RPMI8226 (cell line): ENCODE measurements around the gene LUC7L.
"Not testable (repeated sequence)": the region's sequence is repeated elsewhere in the genome, so short reads cannot be mapped to it uniquely, and the experiment has no call there.

Source experiments
- DNase-seq: peaks from one replicate; pipeline ENCODE4 v3.0.0-alpha.2; 2015

Gene LUC7L

GRCh38 chr16:228151-228851 lies 948 bp downstream of the LUC7L start:
- peak; percentile 76 for DNase-seq

DNA sequence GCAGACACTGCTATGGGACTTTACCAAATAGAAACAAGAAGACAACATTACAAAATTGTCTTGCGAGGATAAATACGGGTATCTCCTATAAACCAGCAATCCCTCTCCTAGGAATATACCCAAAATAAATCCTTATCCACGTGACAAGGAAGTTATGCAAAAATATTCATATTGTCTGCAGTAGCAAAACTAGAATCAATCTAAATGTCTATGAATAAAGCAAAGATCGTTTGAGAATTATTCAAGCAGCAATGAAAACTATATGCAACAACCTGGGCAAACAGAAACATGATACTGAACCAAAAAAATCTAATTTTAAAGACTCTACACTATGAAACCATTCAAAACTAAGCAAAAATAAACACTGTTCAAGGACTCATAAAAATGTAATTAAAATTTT lies 9.2 kb downstream of the LUC7L start:
- no peak for DNase-seq

- DNase-seq, result no peak
Measured at GRCh38 chr16:212999-213398, 16.2 kb downstream of the LUC7L start.

GRCh38 chr16:211631-212180 lies 17.5 kb downstream of the LUC7L start:
- DNase-seq, result not testable (repeated sequence)

DNA sequence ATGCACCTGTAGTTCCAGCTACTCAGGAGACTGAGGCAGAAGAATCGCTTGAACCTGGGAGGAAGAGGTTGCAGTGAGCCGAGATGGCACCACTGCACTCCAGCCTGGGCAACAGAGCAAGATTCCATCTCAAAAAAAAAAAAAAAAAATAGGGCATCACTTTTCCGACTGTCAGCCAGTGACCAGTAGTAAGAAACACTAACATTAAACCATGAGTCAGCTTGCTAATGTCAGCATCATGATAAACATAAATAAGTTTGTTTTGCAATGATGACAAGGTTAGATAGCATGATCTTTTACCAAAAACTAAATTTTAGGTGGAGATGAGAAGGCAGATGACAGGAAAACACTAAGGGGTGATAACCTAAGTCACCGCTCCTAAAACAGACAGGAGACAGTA lies 19.9 kb downstream of the LUC7L start:
- DNase-seq, result not testable (repeated sequence)

DNA sequence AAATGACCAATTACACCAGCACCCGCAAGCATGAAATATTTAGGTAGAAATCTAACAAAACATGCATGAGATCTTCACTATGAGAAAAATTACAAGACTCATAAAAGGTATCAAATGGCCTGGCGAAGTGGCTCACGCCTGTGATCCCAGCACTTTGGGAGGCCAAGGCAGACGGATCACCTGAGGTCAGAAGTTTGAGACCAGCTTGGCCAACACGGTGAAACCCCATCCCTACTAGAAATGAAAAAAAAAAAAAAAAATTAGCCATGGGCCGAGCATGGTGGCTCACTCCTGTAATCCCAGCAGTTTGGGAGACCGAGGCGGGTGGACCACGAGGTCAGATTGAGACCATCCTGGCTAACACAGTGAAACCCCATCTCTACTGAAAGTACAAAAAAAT lies 25.2 kb downstream of the LUC7L start:
- not testable (repeated sequence) for DNase-seq

DNA sequence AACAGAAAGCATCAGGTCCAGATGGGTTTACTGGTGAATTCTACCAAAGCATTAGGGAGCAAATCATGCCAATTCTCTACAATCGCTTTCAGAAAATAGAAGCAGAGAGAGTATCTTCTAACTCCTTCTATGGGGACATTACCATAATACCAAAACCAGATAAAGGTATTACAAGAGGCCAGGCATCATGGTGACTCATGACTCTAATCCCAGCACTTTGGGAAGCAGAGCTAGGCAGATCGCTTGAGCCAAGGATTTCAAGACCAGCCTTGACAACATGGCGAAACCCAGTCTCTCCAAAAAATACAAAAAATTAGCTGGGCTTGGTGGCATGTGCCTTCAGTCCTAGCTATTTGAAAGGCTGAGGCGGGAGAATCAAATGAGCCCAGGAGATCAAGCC lies 26.0 kb downstream of the LUC7L start:
- no peak for DNase-seq

GRCh38 chr16:200388-200787 lies 28.9 kb downstream of the LUC7L start:
- no peak for DNase-seq

DNA sequence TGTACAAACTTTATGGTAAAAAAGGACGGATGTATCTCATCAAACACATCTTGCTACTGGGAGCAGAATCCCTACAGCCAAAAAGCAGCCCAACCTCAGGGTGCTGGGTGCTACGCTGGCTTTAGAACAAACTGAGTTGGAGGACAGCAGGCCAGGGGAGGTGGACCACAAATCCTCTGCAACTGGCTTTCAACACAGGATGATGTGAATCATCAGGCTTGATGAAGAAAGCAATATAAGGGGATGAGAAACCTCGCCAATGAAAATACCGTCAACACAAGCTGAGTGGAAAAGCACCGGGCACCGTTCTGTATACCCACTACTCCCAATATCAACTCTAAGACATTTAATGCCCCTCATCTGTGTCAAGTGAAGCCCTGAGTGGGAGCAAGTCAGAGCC lies 34.7 kb downstream of the LUC7L start:
- no peak for DNase-seq

DNA sequence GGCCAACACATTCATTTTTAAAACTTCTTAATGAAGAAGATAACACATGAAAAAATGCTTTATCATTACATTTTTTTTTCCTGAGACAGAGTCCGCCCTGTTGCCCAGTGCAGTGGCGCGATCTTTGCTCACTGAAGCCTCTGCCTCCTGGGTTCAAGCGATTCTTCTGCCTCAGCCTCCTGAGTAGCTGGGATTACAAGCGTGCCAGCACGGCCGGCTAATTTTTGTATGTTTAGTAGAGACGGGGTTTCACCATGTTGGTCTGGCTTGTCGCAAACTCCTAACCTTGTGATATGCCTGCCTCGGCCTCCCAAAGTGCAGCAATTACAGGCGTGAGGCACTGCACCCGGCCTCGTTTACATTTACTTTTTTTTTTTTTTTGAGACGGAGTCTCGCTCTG lies 35.8 kb downstream of the LUC7L start:
- DNase-seq, result no peak

DNA sequence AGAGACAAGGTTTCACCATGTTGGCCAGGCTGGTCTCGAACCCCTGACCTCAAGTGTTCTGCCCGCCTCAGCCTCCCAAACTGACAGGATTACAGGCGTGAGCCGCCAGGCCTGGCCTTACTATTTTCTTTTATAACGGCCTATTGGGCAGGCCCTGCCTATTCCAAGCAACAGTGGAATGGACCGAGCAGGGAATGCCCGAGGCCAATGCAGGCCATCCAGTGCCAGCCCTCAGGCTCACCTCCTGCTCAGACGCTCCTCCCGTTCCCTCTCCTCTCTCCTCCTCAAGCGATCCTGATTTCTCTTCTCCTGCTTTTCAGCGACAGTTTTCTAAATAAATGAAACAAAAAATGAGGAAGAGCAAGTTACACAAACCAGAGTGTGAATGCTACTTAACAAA lies 36.6 kb downstream of the LUC7L start:
- DNase-seq, result no peak

GRCh38 chr16:191831-192230 lies 37.4 kb downstream of the LUC7L start:
- DNase-seq, result no peak

DNA sequence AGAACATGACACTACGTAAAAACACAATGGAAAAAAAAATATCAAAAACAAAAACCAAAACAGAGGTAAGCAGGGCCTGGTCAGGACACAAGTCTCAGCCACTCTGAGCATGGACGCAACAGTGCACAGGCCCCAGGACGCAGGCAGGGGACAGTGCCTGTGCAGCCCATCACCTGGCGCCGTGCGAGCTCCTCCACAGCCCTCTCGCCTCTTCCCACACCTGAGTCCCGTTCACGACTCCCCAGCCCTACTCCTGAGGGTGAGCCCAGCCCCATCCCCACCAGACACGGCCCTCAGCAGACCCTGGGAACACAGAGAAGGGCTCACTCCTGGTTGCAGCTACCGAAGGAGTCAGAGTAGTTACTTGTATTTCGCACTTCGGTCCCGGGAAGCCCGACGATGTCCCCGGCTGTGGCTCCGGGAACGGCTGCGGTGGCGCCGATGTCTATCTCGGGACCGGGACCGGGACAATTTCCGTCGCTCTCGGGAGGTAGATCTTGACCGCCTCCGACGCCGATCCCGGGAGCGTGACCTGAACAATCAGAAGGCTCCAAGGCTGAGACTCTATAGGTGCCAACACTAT lies 39.6 kb downstream of the LUC7L start:
- DNase-seq, result no peak

DNA sequence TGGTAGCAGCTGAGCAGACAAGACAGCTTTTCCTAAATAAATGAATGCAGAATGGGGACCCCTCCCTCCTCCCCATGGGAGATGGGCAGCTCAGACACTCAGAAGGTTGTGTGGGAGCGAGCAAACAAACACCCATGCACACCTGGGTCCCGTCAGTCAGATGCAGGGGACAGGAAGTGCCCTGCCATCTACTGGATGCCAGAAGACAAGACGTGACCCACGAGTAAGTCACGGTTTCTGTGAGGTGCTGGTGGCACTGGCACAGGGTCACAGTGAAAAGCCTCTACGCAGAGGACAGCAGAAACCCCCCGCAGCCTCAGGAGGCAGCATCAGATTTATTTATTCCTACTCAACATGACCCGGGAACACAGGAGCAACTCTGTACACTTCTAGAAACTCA lies 40.6 kb downstream of the LUC7L start:
- DNase-seq, result peak; percentile 40

- no peak for DNase-seq
Measured at GRCh38 chr16:187330-187729, 41.9 kb downstream of the LUC7L start.

- DNase-seq, result no peak
Measured at GRCh38 chr16:185691-186090, 43.6 kb downstream of the LUC7L start.

DNA sequence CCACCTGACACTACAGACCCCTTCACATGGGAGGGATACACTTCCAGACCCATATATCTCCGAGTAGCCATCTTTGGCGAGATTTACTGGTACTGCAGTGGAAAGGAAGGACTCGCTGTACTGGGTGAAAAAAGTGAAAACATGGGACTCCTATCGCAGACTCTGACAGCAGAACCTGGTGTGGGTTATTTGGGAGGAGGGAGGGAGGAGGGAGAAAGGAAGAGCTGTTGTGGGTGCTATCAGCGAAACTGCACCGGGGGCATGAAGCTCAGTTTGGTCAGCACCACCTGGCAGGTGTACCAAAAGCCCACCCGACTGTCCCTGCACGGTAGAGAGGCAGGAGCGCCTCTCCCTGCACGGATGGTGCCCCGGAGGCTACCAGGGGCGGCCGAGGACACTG lies 44.0 kb downstream of the LUC7L start:
- DNase-seq, result no peak

DNA sequence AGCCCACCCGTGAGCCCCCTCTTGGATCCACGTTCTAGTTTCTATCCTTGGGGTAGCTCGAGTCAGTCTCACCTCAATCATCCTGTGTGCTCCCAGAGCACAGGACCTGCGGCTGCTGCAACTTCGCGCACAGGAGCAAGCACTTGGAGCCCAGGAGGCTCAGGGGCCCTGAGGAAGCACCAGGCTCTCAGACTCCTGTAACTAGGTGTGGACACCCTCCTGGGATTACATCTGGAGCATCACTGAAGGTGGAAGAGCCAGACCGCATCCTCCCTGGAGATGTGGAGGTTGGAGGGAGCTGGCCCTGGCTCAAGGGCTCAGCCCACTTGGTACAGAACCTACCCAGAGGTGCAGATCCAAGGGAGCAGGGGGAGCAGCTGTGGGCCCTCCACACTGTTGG lies 46.2 kb downstream of the LUC7L start:
- DNase-seq, result no peak

DNA sequence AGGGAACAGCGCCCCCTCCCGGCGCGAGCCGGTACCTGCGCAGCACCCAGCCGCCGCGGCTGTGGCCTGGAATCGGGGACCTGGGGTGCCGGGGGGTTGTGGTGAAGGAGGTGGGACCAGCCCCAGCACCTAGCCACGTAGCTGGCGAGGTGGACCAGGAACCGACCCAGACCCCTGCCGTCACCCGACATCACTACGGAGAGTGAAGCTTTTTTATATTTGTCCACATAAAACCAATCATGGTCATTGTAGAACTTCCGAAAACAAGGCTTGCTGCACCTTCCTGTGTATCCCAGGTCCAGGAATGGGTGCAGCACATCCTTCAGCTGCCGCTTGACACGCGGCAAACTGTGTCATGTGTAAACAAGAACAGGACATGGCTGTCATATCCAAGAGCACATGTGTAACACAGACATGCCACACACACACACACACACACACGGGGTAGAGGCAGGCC lies 47.7 kb downstream of the LUC7L start:
- no peak for DNase-seq

GRCh38 chr16:180681-181564 lies 48.3 kb downstream of the LUC7L start:
- DNase-seq, result peak; percentile 96

DNA sequence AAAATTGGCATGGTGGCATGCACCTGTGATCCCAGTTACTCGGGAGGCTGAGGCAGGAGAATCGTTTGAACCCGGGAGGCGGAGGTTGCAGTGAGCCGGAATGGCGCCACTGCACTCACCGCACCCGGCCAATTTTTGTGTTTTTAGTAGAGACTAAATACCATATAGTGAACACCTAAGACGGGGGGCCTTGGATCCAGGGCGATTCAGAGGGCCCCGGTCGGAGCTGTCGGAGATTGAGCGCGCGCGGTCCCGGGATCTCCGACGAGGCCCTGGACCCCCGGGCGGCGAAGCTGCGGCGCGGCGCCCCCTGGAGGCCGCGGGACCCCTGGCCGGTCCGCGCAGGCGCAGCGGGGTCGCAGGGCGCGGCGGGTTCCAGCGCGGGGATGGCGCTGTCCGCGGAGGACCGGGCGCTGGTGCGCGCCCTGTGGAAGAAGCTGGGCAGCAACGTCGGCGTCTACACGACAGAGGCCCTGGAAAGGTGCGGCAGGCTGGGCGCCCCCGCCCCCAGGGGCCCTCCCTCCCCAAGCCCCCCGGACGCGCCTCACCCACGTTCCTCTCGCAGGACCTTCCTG lies 49.1 kb downstream of the LUC7L start, which contains the start of gene HBQ1:
TSS of gene HBQ1 (plus strand) at position 359 of the 575 bp plus-strand sequence. CDS start at position 387, 28 bp downstream.
- DNase-seq, result no peak

DNA sequence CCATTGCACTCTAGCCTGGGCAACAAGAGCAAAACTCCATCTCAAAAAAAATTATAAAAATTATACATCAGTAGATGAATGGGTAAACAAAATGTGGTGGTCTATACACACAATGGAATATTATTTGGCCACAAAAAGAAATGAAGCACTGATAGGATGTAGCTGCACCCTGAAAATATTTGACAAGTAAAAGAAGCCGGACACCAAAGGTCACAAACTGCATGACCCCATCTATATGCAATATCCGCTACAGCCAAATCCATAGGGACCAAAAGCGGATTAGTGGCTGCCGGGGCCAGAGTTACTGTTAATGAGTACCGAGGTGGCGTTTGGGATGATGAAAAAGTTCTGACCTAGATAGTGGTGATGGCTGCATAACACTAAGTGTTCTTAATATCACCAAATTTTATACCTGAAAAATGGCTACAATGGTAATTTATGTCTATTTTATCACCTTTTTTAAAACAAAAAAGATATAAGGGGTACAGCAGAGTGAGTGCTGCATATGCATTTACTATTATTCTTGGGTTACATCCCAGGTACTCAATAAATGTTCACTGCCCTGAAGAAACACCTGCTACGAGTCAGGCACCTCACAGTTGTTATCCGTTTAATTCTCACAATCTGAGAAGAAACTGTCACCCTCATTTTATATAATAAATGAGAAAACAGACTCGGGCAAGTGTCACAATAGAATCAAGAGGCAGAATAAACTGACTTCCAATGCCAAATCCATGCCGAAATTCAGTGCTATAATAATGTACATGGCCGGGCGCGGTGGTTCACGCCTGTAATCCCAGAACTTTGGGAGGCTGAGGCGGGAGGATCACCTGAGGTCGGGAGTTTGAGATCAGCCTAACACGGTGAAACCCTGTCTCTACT lies 49.8 kb downstream of the LUC7L start:
- no peak for DNase-seq
